Eye (tissue), 1 donor: ENCODE data around the gene DMD.
"Not testable (repeated sequence)": the region's sequence is repeated elsewhere in the genome, so short reads cannot be mapped to it uniquely, and the experiment has no call there.

Experiments
- DNase-seq: peaks from one replicate; pipeline ENCODE4 v3.0.0-alpha.2; 2015

DMD gene

DNA sequence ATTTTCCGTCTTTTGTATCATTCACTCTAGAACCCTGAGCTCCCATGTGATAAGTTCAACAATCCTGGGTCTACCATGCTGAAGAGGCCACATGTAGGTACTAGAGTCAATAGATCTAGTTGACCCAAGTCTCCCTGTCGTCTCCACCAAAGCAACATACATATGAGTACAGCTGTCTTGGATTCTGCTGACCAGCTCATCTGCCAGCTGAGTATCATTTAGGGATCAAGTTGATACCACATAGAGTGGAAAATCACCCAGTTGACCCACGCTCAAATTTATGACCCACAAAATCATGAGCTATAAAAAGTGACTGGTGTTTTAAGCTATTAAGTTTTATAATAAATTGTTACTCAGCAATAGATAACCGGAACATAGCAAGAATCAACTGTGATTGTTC lies 61.8 kb downstream of the DMD start:
- no peak for DNase-seq

DNA sequence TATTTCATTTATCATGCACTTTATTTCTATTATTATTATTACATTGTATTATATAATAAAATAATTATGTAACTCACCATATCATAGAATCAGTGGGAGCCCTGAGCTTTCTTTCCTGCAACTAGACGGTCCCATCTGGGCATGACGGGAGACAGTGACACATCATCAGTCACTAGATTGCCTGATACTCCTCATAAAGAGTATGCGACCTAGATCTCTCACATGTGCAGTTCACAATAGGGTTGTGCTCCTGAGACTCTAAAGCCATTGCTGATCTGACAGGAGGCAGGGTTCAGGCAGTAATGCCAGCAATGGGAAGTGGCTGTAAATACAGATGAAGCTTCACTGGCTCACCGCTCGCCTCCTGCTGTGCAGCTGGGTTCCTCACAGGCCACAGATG lies 62.3 kb downstream of the DMD start:
- DNase-seq = no peak

DNA sequence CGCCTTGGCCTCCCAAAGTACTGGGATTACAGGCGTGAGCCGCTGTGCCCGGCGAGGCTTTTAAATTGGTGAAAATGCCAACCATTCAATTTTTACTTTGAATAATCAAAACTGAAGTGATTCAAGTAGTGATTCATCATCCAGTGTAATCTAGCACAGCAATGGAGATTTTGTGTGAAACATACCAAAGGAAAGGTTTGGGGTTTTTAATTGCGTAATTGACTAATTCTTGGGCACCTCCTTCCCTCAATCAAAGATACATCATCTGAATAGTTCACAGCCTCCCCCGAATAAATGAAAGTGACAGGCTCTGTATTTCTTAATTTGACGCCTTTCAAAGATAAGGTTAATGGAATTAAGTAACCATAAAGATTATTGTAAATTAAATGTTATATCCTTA lies 69.0 kb downstream of the DMD start:
- no peak for DNase-seq

DNA sequence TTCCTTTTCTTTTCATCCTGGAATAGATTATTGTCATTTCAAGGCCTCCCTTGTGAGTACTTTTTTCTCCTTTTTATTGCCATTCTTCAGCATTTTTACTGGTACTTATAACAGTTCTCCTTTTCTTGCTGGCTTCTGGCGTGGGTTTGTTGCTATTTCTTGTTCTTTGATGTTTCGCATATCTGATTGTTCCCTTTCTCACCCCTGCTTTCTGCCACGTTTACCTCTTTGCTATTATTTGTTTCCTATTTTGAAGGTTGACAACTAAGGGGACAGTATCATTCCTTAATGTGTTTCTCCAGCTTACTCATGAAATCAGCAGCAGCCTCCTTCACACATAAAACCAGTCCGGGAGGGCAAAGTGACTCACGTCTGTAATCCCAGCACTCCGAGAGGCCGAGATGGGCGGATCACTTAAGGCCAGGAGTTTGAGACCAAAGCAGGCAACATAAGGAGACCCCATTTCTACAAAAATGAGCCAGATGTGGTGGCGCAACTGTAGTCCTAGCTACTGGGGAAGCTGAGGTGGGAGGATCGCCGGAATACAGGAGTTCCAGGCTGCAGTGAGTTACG lies 72.6 kb downstream of the DMD start:
- no peak for DNase-seq

DNA sequence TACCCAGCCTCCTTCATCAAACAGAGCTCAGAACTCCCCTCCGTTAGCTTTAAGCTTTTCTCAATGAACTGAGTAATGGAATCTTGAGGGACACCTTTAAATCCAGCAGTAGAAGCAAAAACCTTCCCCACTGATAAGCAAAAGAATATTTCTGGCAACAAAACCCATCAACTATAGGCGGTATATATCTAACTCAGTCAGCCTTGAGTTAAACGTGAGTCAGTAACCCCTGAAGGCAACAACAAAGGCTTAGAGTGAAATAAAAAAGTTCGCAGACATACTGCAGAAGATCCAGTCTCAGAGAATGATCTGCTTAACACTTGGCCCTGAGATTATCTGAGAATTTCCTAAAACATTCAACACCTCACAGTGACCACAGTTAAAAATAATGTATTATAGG lies 77.2 kb downstream of the DMD start:
- no peak for DNase-seq

GRCh38 chrX:33133320-33133719 lies 78.0 kb downstream of the DMD start:
- DNase-seq = no peak

GRCh38 chrX:33132569-33132968 lies 78.8 kb downstream of the DMD start:
- DNase-seq = no peak

DNA sequence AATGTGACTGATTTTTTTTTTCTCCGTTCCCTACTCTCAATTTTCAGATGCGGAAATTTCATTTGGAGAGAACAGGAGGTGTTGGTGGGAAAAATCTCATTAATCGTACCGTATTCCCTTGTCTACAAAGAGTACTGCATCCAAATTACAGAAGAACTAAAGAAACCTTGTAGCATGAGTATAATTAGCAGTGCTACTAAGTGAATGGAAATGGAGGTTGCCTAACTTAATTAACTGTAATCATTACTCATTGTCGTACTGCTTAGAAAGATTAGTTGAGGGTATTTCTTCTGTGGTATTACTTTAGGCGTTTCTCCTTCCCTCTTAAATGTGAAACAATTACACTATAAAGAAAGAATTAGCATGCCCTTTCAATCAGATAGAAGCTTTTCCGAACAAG lies 81.7 kb downstream of the DMD start:
- no peak for DNase-seq

DNA sequence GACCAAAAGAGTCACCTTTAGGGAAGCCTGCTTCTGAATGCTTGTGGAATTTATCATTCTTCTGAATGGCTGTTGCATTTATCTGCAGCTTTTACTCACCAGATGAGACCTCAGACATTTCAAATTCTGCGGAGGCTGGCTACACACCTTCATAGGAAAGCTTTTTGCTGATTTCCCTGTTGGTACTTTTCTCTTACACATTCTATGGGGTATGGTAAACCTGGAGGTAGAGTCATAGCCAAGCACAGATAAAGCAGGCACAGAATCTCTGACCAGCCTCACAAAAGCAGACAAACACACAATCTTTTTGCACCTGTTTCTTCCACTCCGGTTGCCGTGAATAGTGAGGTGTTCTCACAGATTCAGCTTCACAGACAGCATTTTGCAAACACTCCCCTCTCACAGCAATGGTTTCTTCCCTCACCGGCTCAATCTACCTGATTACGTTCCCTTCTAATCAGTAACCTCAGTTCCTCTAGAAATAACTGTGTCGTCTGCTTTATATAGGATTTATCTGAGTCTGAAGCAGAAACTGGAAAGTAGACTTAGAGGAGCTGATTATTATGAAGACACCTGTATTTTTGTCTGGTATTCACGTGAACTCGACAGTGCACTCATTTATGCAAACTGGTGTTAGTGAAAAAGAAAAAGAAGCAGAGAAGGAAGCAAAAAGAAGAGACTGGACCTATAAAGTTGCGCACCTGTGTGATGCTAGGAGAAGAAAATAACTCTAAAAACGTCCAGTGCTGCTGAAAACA lies 83.1 kb downstream of the DMD start:
- no peak for DNase-seq

DNA sequence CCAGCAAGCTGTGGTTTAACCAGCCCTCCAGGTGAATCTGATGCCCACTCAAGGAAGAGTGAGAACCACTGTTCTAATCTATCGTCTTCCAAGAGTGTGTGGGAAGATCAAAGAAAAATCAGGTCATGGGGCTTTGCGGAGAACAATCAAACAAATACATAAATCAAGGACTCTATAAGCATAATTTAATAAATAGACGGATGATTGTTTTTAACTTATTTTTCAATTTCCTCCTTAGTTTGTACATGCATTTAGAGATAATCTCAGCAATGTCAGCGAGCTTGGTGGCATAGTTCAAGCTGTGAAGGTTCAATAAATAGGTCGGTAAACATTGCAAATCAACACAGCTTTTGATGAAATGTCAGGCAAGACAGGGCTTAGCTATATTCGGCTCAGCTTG lies 84.9 kb downstream of the DMD start:
- no peak for DNase-seq

- no peak for DNase-seq
Measured at GRCh38 chrX:33109858-33110257, 101.5 kb downstream of the DMD start.

DNA sequence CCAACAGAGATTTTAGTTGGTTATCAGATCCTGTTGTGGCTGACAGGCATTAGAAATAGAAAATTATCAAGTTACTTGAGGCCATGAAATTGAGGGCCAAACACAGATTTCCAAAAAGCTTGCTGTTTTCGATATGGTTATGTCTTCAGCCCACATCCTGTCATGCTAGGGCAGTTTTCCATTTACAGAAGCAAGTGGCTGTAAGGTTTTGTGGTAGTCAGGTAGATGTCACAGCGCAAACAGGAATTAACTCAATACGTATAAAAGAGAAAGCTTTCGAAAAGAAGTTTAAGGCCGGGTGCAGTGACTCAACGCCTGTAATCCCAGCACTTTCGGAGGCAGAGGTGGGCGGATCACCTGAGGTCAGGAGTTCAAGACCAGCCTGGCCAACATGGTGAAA lies 104.6 kb downstream of the DMD start:
- no peak for DNase-seq

GRCh38 chrX:33095079-33095478 lies 116.3 kb downstream of the DMD start:
- DNase-seq = no peak

GRCh38 chrX:33087411-33087810 lies 123.9 kb downstream of the DMD start:
- no peak for DNase-seq

DNA sequence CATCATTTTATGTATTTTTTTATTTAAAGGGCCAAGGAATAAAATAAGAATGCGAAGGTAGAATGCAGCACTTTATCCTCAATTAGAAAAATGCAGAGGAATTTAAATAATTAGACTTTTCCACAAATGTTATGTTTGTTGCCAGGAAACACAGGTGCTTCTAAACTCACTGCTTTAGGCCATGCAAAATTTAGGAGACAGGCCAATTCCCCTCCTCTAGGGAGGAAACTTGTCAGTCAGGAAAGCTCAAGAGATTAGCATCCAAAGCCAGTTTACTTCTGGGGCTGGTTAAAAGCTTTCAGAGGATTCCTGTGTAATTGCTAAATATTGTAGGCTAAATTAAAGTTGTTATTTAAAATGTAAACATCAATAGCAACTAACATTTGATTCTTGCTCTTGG lies 124.5 kb downstream of the DMD start:
- DNase-seq = no peak

DNA sequence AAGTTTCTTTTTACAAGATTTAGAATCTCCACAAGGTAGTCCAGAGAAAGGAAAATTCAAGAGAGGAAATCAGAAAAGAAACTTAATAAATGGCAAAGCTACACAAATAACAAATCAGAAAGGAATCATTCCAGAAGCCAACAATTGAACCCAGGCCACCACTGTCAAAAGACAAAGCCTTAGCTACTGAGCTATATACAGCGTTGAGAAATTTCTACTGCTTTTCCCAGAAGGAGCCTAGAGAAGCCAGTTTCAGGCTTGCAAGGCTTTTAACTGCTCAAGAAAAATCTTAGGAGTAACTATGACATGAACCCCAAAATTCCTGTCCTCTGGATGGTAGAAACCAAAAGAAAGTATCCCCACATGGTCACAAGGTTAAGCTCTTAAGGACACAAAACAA lies 129.0 kb downstream of the DMD start:
- DNase-seq = no peak

DNA sequence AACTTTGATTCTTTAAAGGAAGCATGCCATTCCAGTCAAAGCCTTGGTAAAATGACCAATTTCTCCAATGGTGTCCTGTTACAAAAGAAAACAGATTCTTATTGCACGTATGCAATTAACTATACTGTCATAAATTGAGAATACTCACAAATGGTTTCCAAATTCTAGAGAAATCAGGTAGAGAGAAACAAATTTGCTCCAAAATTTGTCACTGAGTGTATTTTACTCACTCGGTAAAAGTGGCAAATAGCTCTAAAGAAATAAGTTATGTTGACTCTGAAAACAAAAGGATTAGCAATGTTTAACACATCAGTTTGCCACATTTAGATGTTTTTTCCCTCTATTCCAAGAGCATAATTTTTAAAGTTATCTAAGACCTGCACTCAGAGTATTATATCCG lies 133.1 kb downstream of the DMD start:
- no peak for DNase-seq

- DNase-seq = not testable (repeated sequence)
Measured at GRCh38 chrX:33073660-33074059, 137.7 kb downstream of the DMD start.

DNA sequence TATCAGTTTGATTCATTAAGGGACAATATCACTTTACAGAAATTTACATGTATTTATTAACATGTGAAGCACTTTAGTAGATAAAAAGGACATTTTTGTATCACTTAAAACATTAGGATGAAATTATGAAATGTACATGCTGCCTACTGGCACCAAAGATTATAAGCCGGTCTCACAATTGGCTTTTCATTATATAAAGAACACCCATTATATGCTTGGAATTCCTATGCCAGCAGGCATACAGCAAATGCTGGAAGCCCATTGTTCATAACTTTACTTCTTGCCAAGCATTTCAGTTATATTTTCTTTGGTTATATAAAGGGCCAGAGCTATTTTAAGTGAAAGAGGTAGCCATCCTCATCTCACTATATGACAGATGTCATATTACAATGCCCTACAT lies 145.9 kb downstream of the DMD start:
- DNase-seq = no peak

GRCh38 chrX:33062041-33062440 lies 149.3 kb downstream of the DMD start:
- no peak for DNase-seq

DNA sequence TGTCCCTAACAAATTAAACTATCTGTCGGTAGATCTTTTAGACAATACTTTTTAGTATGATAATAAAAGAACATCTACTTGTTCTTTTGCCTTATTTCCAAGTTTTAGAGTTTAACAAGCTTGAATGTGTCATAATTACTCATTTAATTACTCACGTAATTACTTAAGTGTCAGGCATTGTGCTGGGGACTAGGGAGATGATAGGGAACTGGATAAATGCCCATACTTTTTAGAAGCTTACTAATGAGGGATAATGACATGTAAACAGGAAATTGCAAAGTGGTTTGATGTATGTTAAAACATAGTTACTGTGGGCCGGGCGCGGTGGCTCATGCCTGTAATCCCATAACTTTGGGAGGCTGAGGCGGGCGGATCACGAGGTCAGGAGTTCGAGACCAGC lies 158.3 kb downstream of the DMD start:
- no peak for DNase-seq

GRCh38 chrX:33045882-33046281 lies 165.5 kb downstream of the DMD start:
- DNase-seq = no peak

- no peak for DNase-seq
Measured at GRCh38 chrX:33045245-33045644, 166.1 kb downstream of the DMD start.

GRCh38 chrX:33041141-33041540 lies 170.2 kb downstream of the DMD start:
- no peak for DNase-seq

DNA sequence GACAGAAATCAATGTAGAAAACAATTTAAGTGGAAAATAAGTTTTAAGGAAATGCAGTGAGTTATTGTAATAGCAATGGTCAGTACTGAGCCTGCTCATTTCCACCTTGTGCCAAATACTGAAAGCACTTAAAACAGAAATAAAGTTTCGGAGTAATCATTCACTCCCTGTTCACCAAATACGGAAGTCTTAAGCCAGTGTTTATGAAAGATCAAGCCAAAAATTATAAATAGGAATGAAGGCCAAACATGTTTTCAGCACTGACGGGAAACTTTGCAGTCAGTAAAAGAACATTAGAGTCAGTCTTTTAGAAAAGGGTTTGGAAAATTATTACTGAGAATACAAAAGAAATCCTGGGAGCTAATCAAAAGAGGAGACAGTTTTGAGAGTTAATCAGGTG lies 178.6 kb downstream of the DMD start:
- DNase-seq = no peak
